Adrenal gland (tissue), 12 donors: Measurements from ENCODE around the gene PAN3. TPM values are rescaled to one million over a fixed set of nuclear protein-coding genes. Genes with fewer than 3 reads are reported as not detected.

Experiments
- DNase-seq, 7 donors: peaks; one replicate each; pipeline ENCODE4 v3.0.0-alpha.2; 2019 to 2020
- H3K27ac ChIP-seq, 5 donors: fragments of 200-600 bp; sonication (generic) in 4 of 5; 1 replicate in 3 of 5; 2 replicates in 2 of 5; pipeline versions ENCODE4 v1.5.1 to v1.8.0; 2016 to 2020; ENCODE audit warnings: mild to moderate bottlenecking in 1 of 5
- H3K27me3 ChIP-seq: fragments of 200-600 bp; 2 replicates; pipeline ENCODE4 v1.8.0; 2021
- H3K36me3 ChIP-seq, 2 donors: fragments of 200-600 bp; replicated peaks in 1 of 2; 1 replicate in 1 of 2; 2 replicates in 1 of 2; pipeline versions ENCODE4 v1.5.1 to v1.8.0; 2018 to 2022
- H3K4me1 ChIP-seq, 2 donors: fragments of 200-600 bp; replicated peaks in 1 of 2; 1 replicate in 1 of 2; 2 replicates in 1 of 2; pipeline versions ENCODE4 v1.5.1 to v1.8.0; 2018 to 2021
- H3K4me3 ChIP-seq, 4 donors: fragments of 200-600 bp; sonication (generic) in 3 of 4; one replicate each; pipeline ENCODE4 v1.5.1; 2016 to 2018
- H3K9me3 ChIP-seq, 3 donors: fragments of 200-600 bp; sonication (generic) in 1 of 3; replicated peaks in 1 of 3; 1 replicate in 2 of 3; 2 replicates in 1 of 3; pipeline versions ENCODE4 v1.5.1 to v1.8.0; 2016 to 2021
- POLR2A ChIP-seq, 2 donors: fragments of 450-650 bp; IDR thresholded peaks; one replicate each; pipeline ENCODE4 v1.6.1; 2017; ENCODE audit warnings: antibody characterized with exemption in 2 of 2, mild to moderate bottlenecking in 2 of 2, moderate library complexity in 1 of 2
- WGBS, 4 donors: extraction: QIAGEN DNeasy Blood & Tissue Kit in 2 of 4; methylation state at CpG; one replicate each; pipeline versions ENCODE4 v1.1.5 to v1.1.7; 2013 to 2017; 5-methylcytosine and 5-hydroxymethylcytosine counted together
- intact Hi-C, 2 donors: fragments of 100-400 bp; cut with DNase I; formaldehyde crosslinking; loops; one replicate each; pipeline versions ENCODE4 v1.14.1 to v1.15.0; 2022 to 2023
- polyA plus RNA-seq, 3 donors: library from polyadenylated mRNA; stranded (reverse); fragments of 200-250 nt in 2 of 3; fragments of 350-450 nt in 1 of 3; fragmentation: Illumina TruSeq in 1 of 3; extraction: RNeasy Lipid Tissue Mini Kit (QIAGEN cat#74804) in 1 of 3; gene quantifications; one replicate each; pipeline ENCODE4 v1.2.3, GENCODE V29; 2013 to 2014
- total RNA-seq, 9 donors: library from RNA; depleted of rRNA in 4 of 9; stranded (reverse); fragments of >200 nt in 4 of 9; fragments of 120-200 nt in 1 of 9; fragmentation: NEBNext Ultra II Directional in 1 of 9; extraction: Animal tissue kit (Norgen Biotek cat#: 25700) in 1 of 9; gene quantifications; one replicate each; pipeline versions ENCODE4 v1.1.0 to v1.2.4, GENCODE V29; 2013 to 2023
- TF ChIP-seq, protein P1 (sequence below), 6 experiments: fragments of 450-650 bp in 4 of 6; fragments of 200-600 bp in 2 of 6; sonication (generic) in 1 of 6; IDR thresholded peaks; 1 replicate in 5 of 6; 2 replicates in 1 of 6; pipeline versions ENCODE4 v1.5.1 to v1.8.0; 2016 to 2021; ENCODE audit warnings: antibody characterized with exemption in 6 of 6, mild to moderate bottlenecking in 2 of 6, moderate library complexity in 1 of 6
- donor health status: healthy with polysubstance abuse.
- donor health status: Bipolar disorder and iron deficiency.
- donor health status: DM: yes; HTN: yes; CAD: no.
- donor health status: DM: no; HTN: no; CAD: no.
- donor health status: DM: no; HTN: no; CAD: no.
- donor health status: DM: yes; HTN: yes; CAD: no.

PAN3 gene
- total and polyA plus RNA-seq, 12 donors = 13.3 to 31.4 (median 23.7) TPM

DNA sequence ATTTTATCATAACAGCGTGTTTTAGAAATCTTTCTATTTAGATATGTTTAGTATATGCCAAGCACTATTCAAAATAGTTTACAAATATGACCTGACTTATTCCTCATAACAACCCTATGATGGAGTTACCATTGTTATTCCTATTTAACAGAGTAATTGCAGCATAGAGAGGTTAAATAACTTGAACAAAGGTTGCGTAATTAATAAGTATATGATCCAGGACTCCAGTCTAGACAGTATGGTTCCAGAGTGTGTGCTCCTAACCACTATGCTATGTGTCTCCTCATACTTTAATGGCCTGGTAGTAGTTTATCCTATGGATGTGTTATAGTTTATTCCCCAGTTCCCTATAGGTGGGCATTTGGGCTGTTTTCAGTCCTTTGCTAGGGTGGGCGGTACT lies 145.3 kb downstream of the PAN3 start:
- no peaks in the 10 kb centered on the region for H3K9me3 ChIP-seq
- no peaks in the 10 kb centered on the region for H3K4me1 ChIP-seq
- no peak for DNase-seq
- intact Hi-C loops = no loop called here
- H3K36me3 ChIP-seq = peaks cover 0 to 19% of the 10 kb centered on the region in 2 donors
- no peak for TF ChIP-seq POLR2A (IDR thresholded peaks at IDR 0.05)
- TF ChIP-seq, protein P1, sequence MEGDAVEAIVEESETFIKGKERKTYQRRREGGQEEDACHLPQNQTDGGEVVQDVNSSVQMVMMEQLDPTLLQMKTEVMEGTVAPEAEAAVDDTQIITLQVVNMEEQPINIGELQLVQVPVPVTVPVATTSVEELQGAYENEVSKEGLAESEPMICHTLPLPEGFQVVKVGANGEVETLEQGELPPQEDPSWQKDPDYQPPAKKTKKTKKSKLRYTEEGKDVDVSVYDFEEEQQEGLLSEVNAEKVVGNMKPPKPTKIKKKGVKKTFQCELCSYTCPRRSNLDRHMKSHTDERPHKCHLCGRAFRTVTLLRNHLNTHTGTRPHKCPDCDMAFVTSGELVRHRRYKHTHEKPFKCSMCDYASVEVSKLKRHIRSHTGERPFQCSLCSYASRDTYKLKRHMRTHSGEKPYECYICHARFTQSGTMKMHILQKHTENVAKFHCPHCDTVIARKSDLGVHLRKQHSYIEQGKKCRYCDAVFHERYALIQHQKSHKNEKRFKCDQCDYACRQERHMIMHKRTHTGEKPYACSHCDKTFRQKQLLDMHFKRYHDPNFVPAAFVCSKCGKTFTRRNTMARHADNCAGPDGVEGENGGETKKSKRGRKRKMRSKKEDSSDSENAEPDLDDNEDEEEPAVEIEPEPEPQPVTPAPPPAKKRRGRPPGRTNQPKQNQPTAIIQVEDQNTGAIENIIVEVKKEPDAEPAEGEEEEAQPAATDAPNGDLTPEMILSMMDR (IDR thresholded peaks at IDR 0.05) = no peak
- no peaks in the 10 kb centered on the region for H3K27me3 ChIP-seq
- 96 to 100% (median 98%) methylated on average over 3 of the region's 3 CpGs for WGBS, 4 donors
- H3K27ac ChIP-seq = no peak overlapping the region
- H3K4me3 ChIP-seq = no peak overlapping the region

- DNase-seq = no peak
- TF ChIP-seq, protein P1 (IDR thresholded peaks at IDR 0.05) = no peak
- TF ChIP-seq POLR2A (IDR thresholded peaks at IDR 0.05) = no peak
- intact Hi-C loops = no loop called here
- no peak overlapping the region for H3K27ac ChIP-seq
- no peaks in the 10 kb centered on the region for H3K9me3 ChIP-seq
- peaks cover 0 to 13% of the 10 kb centered on the region in 2 donors for H3K36me3 ChIP-seq
- WGBS, 4 donors = 95 to 100% (median 99%) methylated on average over 1 of the region's 1 CpG
- no peaks in the 10 kb centered on the region for H3K27me3 ChIP-seq
- no peaks in the 10 kb centered on the region for H3K4me1 ChIP-seq
- no peak overlapping the region for H3K4me3 ChIP-seq
Measured at GRCh38 chr13:28286263-28286662, 147.9 kb downstream of the PAN3 start.

GRCh38 chr13:28297341-28297740 lies 159.0 kb downstream of the PAN3 start:
- WGBS, 4 donors = 82 to 100% (median 91%) methylated on average over 2 to 3 of the region's 3 CpGs

DNA sequence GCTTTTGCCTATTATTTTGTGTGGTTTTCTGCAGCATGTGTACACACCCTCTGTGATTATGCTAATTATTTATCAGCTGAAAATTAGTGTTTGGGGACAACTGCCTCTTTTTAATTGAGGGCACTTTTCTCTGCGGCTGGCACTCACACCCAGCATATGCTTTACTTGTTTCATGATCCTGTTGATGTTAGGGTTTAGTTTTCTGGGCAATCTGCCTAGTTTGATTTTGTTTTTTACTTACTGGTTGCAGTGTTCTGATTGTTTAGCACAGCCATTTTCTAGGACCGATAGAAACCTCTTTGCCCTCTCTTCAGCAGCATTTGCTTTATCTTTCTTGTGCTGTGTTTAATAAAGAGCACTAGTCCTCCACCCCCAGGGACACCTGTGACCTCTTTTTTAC lies 161.6 kb downstream of the PAN3 start:
- Histone ChIP-seq H3K4me1 (no peaks in the 10 kb centered on the region), H3K9me3 (no peaks in the 10 kb centered on the region), H3K27ac (no peak overlapping the region), H3K4me3 (no peak overlapping the region), H3K36me3 (no peaks in the 10 kb centered on the region), H3K27me3 (no peaks in the 10 kb centered on the region)
- no peak for TF ChIP-seq POLR2A (IDR thresholded peaks at IDR 0.05)
- TF ChIP-seq, protein P1 (IDR thresholded peaks at IDR 0.05) = no peak
- intact Hi-C loops = no loop called here
- 69 to 81% (median 78%) methylated on average over 2 of the region's 2 CpGs for WGBS, 4 donors
- no peak for DNase-seq

More at GRCh38 chr13:28297341-28297740, 159.0 kb downstream of the PAN3 start:
- H3K9me3 ChIP-seq = no peaks in the 10 kb centered on the region
- DNase-seq = no peak
- intact Hi-C loops = no loop called here
- H3K27ac ChIP-seq = no peak overlapping the region
- TF ChIP-seq, protein P1 (IDR thresholded peaks at IDR 0.05) = no peak
- no peak for TF ChIP-seq POLR2A (IDR thresholded peaks at IDR 0.05)
- H3K4me1 ChIP-seq = no peaks in the 10 kb centered on the region
- peaks cover 0 to 17% of the 10 kb centered on the region in 2 donors for H3K36me3 ChIP-seq
- no peak overlapping the region for H3K4me3 ChIP-seq
- no peaks in the 10 kb centered on the region for H3K27me3 ChIP-seq
